B cell (primary cell): ENCODE results near the gene FAM170B. TPM values are rescaled to one million over a fixed set of nuclear protein-coding genes. Genes with fewer than 3 reads are reported as not detected.

Experiments
- ATAC-seq: fragments of 200-7000 bp; cut with Tn5 transposase; one replicate; pipeline ENCODE4 v1.10.0; 2021; ENCODE audit warnings: low read depth, mild to moderate bottlenecking, moderate number of reproducible peaks, moderate library complexity
- CTCF ChIA-PET: fragments of 350-600 bp; sonication (Branson Sonifier 250); formaldehyde crosslinking; loops from one replicate; lab custom pipeline; 2021; ENCODE audit warnings: antibody characterized with exemption, inconsistent platforms; lab: Charles Lee
- POLR2A ChIA-PET: fragments of 350-600 bp; sonication (Branson Sonifier 250); formaldehyde crosslinking; loops from one replicate; lab custom pipeline; 2021; ENCODE audit warnings: antibody characterized with exemption; lab: Charles Lee
- DNase-seq: peaks from one replicate; pipeline ENCODE4 v3.0.0; 2013
- H2AFZ ChIP-seq: 2 replicates; pipeline ENCODE4 v1.6.1; 2012; ENCODE audit warnings: mild to moderate bottlenecking, low read depth, low read length; ENCODE audit not compliant: insufficient read depth, poor library complexity, severe bottlenecking
- H3K27ac ChIP-seq, 2 donors: 1 replicate in 1 of 2; 2 replicates in 1 of 2; pipeline ENCODE4 v1.5.1; 2012 to 2013; ENCODE audit warnings: low read length in 2 of 2, mild to moderate bottlenecking in 2 of 2, moderate library complexity in 1 of 2
- H3K27me3 ChIP-seq, 4 experiments: fragments of 200-600 bp in 1 of 4; sonication (generic) in 1 of 4; replicated peaks in 1 of 4; 1 replicate in 2 of 4; 2 replicates in 2 of 4; pipeline versions ENCODE4 v1.6.1 to v1.7.0; 2013 to 2016; ENCODE audit warnings: low read length in 3 of 4, mild to moderate bottlenecking in 2 of 4, mixed read lengths in 1 of 4, moderate library complexity in 1 of 4; ENCODE audit not compliant: insufficient read depth in 4 of 4, control insufficient read depth in 3 of 4; ENCODE audit errors: control extremely low read depth in 1 of 4
- H3K36me3 ChIP-seq, 2 experiments: replicated peaks in 1 of 2; 1 replicate in 1 of 2; 2 replicates in 1 of 2; pipeline versions ENCODE4 v1.6.1 to v1.7.1; 2013; ENCODE audit warnings: low read length in 1 of 2; ENCODE audit not compliant: insufficient read depth in 2 of 2, control insufficient read depth in 1 of 2; ENCODE audit errors: control extremely low read depth in 1 of 2, extremely low read depth in 1 of 2
- H3K4me1 ChIP-seq, 2 donors: fragments of 200-600 bp in 1 of 2; sonication (generic) in 1 of 2; 1 replicate in 1 of 2; 2 replicates in 1 of 2; pipeline versions ENCODE4 v1.5.1 to v1.6.1; 2013 to 2017; ENCODE audit warnings: low read length in 2 of 2; ENCODE audit not compliant: control insufficient read depth in 2 of 2, insufficient read depth in 2 of 2
- H3K4me2 ChIP-seq: replicated peaks from 2 replicates; pipeline ENCODE3; 2012; ENCODE audit warnings: mild to moderate bottlenecking, low read depth, low read length; ENCODE audit not compliant: poor library complexity, severe bottlenecking
- H3K4me3 ChIP-seq, 5 experiments: fragments of 200-600 bp in 1 of 5; sonication (generic) in 1 of 5; 1 replicate in 3 of 5; 2 replicates in 2 of 5; pipeline versions ENCODE4 v1.5.1 to v1.7.0; 2011 to 2016; ENCODE audit warnings: low read length in 4 of 5, mild to moderate bottlenecking in 4 of 5, low read depth in 2 of 5, control low read depth in 1 of 5, moderate library complexity in 1 of 5; ENCODE audit not compliant: insufficient read depth in 1 of 5; ENCODE audit errors: control extremely low read depth in 1 of 5, extremely low read depth in 1 of 5
- H3K79me2 ChIP-seq: fragments of 200-600 bp; sonication (generic); one replicate; pipeline ENCODE4 v1.6.0; 2016; ENCODE audit warnings: low read length; ENCODE audit not compliant: control insufficient read depth, insufficient read depth
- H3K9ac ChIP-seq: fragments of 200-600 bp; sonication (generic); 2 replicates; pipeline ENCODE4 v1.6.1; 2017; ENCODE audit warnings: mild to moderate bottlenecking, low read length, moderate library complexity
- H3K9me3 ChIP-seq, 3 donors: one replicate each; pipeline versions ENCODE4 v1.6.1 to v1.7.1; 2013; ENCODE audit warnings: low read length in 2 of 3; ENCODE audit not compliant: control insufficient read depth in 2 of 3, insufficient read depth in 1 of 3; ENCODE audit errors: control extremely low read depth in 1 of 3
- H4K20me1 ChIP-seq: 2 replicates; pipeline ENCODE4 v1.6.0; 2012; ENCODE audit warnings: mild to moderate bottlenecking, low read length; ENCODE audit not compliant: insufficient read depth, control insufficient read depth, poor library complexity, severe bottlenecking
- H3K27ac Mint-ChIP-seq: one replicate; pipeline ENCODE4 v1.8.0; 2021; ENCODE audit warnings: mixed read lengths
- H3K27me3 Mint-ChIP-seq: one replicate; pipeline ENCODE4 v1.8.0; 2021; ENCODE audit warnings: mixed read lengths
- H3K4me1 Mint-ChIP-seq: one replicate; pipeline ENCODE4 v1.8.0; 2021; ENCODE audit warnings: mixed read lengths
- H3K4me3 Mint-ChIP-seq: one replicate; pipeline ENCODE4 v1.8.0; 2021; ENCODE audit warnings: mixed read lengths
- H3K9me3 Mint-ChIP-seq: one replicate; pipeline ENCODE4 v1.8.0; 2022; ENCODE audit warnings: mixed read lengths; ENCODE audit not compliant: insufficient read depth
- EZH2 ChIP-seq: IDR thresholded peaks from 2 replicates; pipeline ENCODE4 v1.6.1; 2012; ENCODE audit warnings: borderline replicate concordance, low read depth, mild to moderate bottlenecking, moderate library complexity, low read length; ENCODE audit not compliant: insufficient read depth, poor library complexity, severe bottlenecking
- WGBS: methylation state at CpG from one replicate; pipeline ENCODE4 v1.1.5; 2013; ENCODE audit warnings: missing lambda C conversion rate; ENCODE audit not compliant: insufficient coverage; 5-methylcytosine and 5-hydroxymethylcytosine counted together
- intact Hi-C: fragments of 100-400 bp; cut with micrococcal nuclease; formaldehyde crosslinking; loops from one replicate; pipeline ENCODE4 v1.10.0; 2022
- polyA plus RNA-seq: library from polyadenylated mRNA; depleted of rRNA; stranded (reverse); fragments of >200 nt; gene quantifications from 2 replicates; pipeline ENCODE4 v1.2.3, GENCODE V29; 2012
- total RNA-seq, 2 donors: library from RNA; stranded (reverse); fragments of 120-200 nt in 1 of 2; gene quantifications; 1 replicate in 1 of 2; 2 replicates in 1 of 2; pipeline versions ENCODE4 v1.2.3 to v1.2.4, GENCODE V29; 2013 to 2022
- TF ChIP-seq, protein P1 (sequence below): fragments of 200-600 bp; IDR thresholded peaks from one replicate; pipeline ENCODE4 v1.8.0; 2022; ENCODE audit warnings: antibody characterized with exemption, mild to moderate bottlenecking

Gene FAM170B
- total and polyA plus RNA-seq, 2 donors (not counting 1 experiment from before 2014, with no cell fraction given): not detected

GRCh38 chr10:49152037-49152436 lies 18.2 kb upstream of the FAM170B start:
- Histone ChIP-seq H3K27me3 (peaks cover 0 to 3% (median 0%) of the 10 kb centered on the region in 4 experiments), H3K4me1 (no peaks in the 10 kb centered on the region), H3K79me2 (no peaks in the 10 kb centered on the region), H3K9me3 (peaks cover 0 to 9% (median 6%) of the 10 kb centered on the region in 3 donors), H3K36me3 (no peaks in the 10 kb centered on the region), H3K9ac (no peak overlapping the region), H3K4me2 (no peak overlapping the region), H3K27ac (no peak overlapping the region), H3K4me3 (no peak overlapping the region), H2AFZ (no peak overlapping the region), H4K20me1 (no peaks in the 10 kb centered on the region)
- intact Hi-C loops: no loop called here
- H3K4me3 Mint-ChIP-seq: no peak overlapping the region
- no peaks in the 10 kb centered on the region for H3K4me1 Mint-ChIP-seq
- TF ChIP-seq, protein P1, sequence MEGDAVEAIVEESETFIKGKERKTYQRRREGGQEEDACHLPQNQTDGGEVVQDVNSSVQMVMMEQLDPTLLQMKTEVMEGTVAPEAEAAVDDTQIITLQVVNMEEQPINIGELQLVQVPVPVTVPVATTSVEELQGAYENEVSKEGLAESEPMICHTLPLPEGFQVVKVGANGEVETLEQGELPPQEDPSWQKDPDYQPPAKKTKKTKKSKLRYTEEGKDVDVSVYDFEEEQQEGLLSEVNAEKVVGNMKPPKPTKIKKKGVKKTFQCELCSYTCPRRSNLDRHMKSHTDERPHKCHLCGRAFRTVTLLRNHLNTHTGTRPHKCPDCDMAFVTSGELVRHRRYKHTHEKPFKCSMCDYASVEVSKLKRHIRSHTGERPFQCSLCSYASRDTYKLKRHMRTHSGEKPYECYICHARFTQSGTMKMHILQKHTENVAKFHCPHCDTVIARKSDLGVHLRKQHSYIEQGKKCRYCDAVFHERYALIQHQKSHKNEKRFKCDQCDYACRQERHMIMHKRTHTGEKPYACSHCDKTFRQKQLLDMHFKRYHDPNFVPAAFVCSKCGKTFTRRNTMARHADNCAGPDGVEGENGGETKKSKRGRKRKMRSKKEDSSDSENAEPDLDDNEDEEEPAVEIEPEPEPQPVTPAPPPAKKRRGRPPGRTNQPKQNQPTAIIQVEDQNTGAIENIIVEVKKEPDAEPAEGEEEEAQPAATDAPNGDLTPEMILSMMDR: no peak
- no peak for TF ChIP-seq EZH2
- no peak overlapping the region for H3K27ac Mint-ChIP-seq
- peaks cover 5% of the 10 kb centered on the region for H3K9me3 Mint-ChIP-seq
- WGBS: no CpG with 5 or more reads among the region's 4 CpGs
- peaks cover 23% of the 10 kb centered on the region for H3K27me3 Mint-ChIP-seq
- ATAC-seq (no peak), DNase-seq (no peak)
- ChIA-PET POLR2A (interaction anchor here (0.7 kb wide), 1 partner anchor 142 kb away, joined by 3 read pairs; no protein-coding TSS in a partner anchor), CTCF (interaction anchor here (0.7 to 1.0 kb wide), 2 partner anchors 12 to 125 kb away, joined by 3 read pairs; no protein-coding TSS in a partner anchor)

- Histone ChIP-seq H3K9me3 (peaks cover 0 to 10% (median 9%) of the 10 kb centered on the region in 3 donors), H3K4me2 (no peak overlapping the region), H3K27ac (no peak overlapping the region), H3K9ac (no peak overlapping the region), H3K4me3 (no peak overlapping the region), H3K27me3 (peaks cover 0 to 3% (median 0%) of the 10 kb centered on the region in 4 experiments), H3K79me2 (no peaks in the 10 kb centered on the region), H4K20me1 (no peaks in the 10 kb centered on the region), H3K4me1 (no peaks in the 10 kb centered on the region), H2AFZ (no peak overlapping the region), H3K36me3 (no peaks in the 10 kb centered on the region)
- CTCF ChIA-PET: interaction anchor here (1.0 kb wide), 1 partner anchor 13 kb away, joined by 3 read pairs; no protein-coding TSS in a partner anchor
- H3K9me3 Mint-ChIP-seq: peaks cover 6% of the 10 kb centered on the region
- no peak overlapping the region for H3K4me3 Mint-ChIP-seq
- intact Hi-C loops: no loop called here
- no CpG with 5 or more reads among the region's 1 CpG for WGBS
- TF ChIP-seq, protein P1: no peak
- TF ChIP-seq EZH2: no peak
- H3K4me1 Mint-ChIP-seq: no peaks in the 10 kb centered on the region
- peaks cover 23% of the 10 kb centered on the region for H3K27me3 Mint-ChIP-seq
- no peak overlapping the region for H3K27ac Mint-ChIP-seq
- DNase-seq: no peak
- POLR2A ChIA-PET: no interaction called here
- ATAC-seq: no peak
Measured at GRCh38 chr10:49151481-49151880, 17.7 kb upstream of the FAM170B start.
